NOMO-1 treated with dmso at 0.1 percent for 144 hours (cell line): Measurements from ENCODE around the gene PM20D2.
"Not testable (repeated sequence)": the region's sequence is repeated elsewhere in the genome, so short reads cannot be mapped to it uniquely, and the experiment has no call there.

ENCODE experiments used
- DNase-seq: peaks from one replicate; lab custom pipeline; 2025; ENCODE audit not compliant: unreplicated experiment; lab: John Stamatoyannopoulos, UW

Gene PM20D2

GRCh38 chr6:89145956-89146717, at the start of gene PM20D2:
Gene PM20D2, plus strand, starts transcription at chr6:89146055. Its CDS starts 90 bp downstream, at chr6:89146145.
- peak; percentile 52 for DNase-seq

- DNase-seq = no peak
Measured at GRCh38 chr6:89098461-89098860, 47.4 kb upstream of the PM20D2 start.

- DNase-seq = no peak
Measured at GRCh38 chr6:89100114-89100513, 45.7 kb upstream of the PM20D2 start.

GRCh38 chr6:89110284-89110683, 35.6 kb upstream of the PM20D2 start:
- DNase-seq = no peak

- no peak for DNase-seq
Measured at GRCh38 chr6:89111933-89112332, 33.9 kb upstream of the PM20D2 start.

- DNase-seq = no peak
Measured at GRCh38 chr6:89116702-89117101, 29.2 kb upstream of the PM20D2 start.

GRCh38 chr6:89117211-89118108, 28.4 kb upstream of the PM20D2 start, which contains the start of gene SRSF12:
Gene SRSF12, minus strand, starts transcription at chr6:89118071. Its CDS starts 184 bp downstream, at chr6:89117887.
- DNase-seq = no peak

GRCh38 chr6:89118931-89119330, 26.9 kb upstream of the PM20D2 start:
- no peak for DNase-seq

GRCh38 chr6:89120371-89120770, 25.5 kb upstream of the PM20D2 start:
- DNase-seq = no peak

- no peak for DNase-seq
Measured at GRCh38 chr6:89121934-89122333, 23.9 kb upstream of the PM20D2 start.

- peak; percentile 18 for DNase-seq
Measured at GRCh38 chr6:89122625-89123024, 23.2 kb upstream of the PM20D2 start.

- not testable (repeated sequence) for DNase-seq
Measured at GRCh38 chr6:89128256-89128671, 17.6 kb upstream of the PM20D2 start.

- no peak for DNase-seq
Measured at GRCh38 chr6:89131599-89131998, 14.3 kb upstream of the PM20D2 start.

GRCh38 chr6:89132057-89132456, 13.8 kb upstream of the PM20D2 start:
- DNase-seq = no peak

GRCh38 chr6:89133981-89134380, 11.9 kb upstream of the PM20D2 start:
- DNase-seq = no peak

- no peak for DNase-seq
Measured at GRCh38 chr6:89134723-89135122, 11.1 kb upstream of the PM20D2 start.

- no peak for DNase-seq
Measured at GRCh38 chr6:89138173-89138572, 7.7 kb upstream of the PM20D2 start.

GRCh38 chr6:89139509-89140346, 6.1 kb upstream of the PM20D2 start:
- DNase-seq = no peak

- DNase-seq = no peak
Measured at GRCh38 chr6:89140347-89141156, 5.3 kb upstream of the PM20D2 start.

GRCh38 chr6:89144354-89144906, 1.4 kb upstream of the PM20D2 start:
- DNase-seq = no peak
